ENCODE results near the gene RAPGEF1.
"Not testable (repeated sequence)": the region's sequence is repeated elsewhere in the genome, so short reads cannot be mapped to it uniquely, and the experiment has no call there.

RAPGEF1 gene

DNA sequence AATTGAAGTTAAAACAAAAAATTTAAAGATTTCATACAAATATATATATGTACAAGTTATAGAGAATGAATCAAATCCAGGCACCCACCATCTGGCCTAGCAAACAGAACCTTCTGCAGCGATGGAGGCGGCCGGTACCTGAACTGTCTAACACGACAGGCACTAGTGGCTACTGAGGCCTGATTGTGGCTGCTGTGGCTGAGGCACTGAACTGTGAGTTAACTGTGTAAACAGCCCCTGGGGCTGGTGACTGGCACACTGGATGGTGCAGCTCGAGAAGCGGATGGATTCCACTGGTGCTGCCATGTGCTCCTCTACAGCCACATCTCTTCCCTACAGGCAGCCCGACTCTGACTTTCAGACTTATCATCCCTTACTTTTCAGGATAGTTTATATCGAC lies 82.4 kb downstream of the RAPGEF1 start:
- DNase-seq (ENCODE audit: low spot score in 2 of 2) = no peak
- peaks cover 77% of the 10 kb centered on the region for H3K4me1 Mint-ChIP-seq

DNA sequence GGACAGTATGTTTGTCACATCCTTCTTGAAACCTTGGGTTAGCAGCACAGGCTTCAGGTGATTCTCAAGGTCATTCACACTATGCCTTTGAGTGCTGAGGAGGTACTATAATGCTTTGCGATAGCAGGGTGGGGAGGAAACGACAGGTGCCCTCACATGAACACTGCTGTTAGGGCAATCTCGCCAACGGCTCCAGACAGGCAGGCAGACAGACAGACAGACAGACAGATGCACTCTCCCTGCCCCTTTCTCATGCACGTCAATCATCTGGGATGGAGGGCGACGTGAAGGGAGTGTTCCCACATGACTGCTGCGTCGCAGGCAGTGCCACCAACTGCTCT lies 82.9 kb downstream of the RAPGEF1 start:
- Mint-ChIP-seq H3K4me1 (peaks cover 73% of the 10 kb centered on the region), H3K27ac (peak overlapping the region; percentile 89), H3K4me3 (peak overlapping the region; percentile 63), H3K9me3 (no peaks in the 10 kb centered on the region), H3K36me3 (peaks cover 51% of the 10 kb centered on the region)
- peak; percentile 72 for ATAC-seq
- DNase-seq (ENCODE audit: low spot score in 2 of 2) = no peak

More for the DNA sequence above, 82.4 kb downstream of the RAPGEF1 start:
- ATAC-seq = peak; percentile 31
- Mint-ChIP-seq H3K27ac (peak overlapping the region; percentile 89), H3K4me3 (peak overlapping the region; percentile 63), H3K9me3 (no peaks in the 10 kb centered on the region), H3K36me3 (peaks cover 55% of the 10 kb centered on the region)

DNA sequence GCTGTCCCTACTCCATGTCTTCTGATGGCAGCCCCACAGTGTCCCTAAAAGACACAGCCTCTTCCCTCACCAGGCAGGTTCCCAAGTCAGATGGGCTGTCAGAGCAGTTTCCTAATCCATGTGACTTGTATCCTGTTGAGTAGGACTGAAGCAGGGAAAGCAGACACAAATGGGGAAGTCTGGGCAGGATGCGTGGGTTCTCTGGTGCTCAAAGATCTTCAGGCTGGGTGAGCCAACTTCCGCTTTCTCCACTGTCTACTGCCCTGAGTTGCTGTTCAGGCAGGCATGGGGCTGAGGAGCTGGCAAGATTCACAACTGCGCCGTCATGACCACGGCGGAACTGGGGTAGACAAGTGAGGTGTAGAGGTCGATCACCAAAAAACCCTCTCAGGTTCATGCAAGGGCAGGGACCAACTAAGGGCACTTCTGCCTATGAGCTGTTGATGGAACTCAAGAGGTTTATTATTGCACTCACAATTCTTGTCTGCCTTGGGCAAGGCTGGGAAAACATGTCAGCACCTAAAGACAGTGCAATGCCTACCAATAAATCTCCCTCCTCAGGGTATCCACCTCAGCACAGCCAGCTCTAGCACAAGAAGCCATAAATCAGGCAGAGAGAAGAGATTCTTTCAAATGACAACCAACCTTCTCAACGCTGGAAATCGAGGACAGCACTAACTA lies 83.4 kb downstream of the RAPGEF1 start:
- peak; percentile 90 for ATAC-seq
- peaks cover 75% of the 10 kb centered on the region for H3K4me1 Mint-ChIP-seq
- H3K27ac Mint-ChIP-seq = peak overlapping the region; percentile 89
- peak overlapping the region; percentile 63 for H3K4me3 Mint-ChIP-seq
- DNase-seq (ENCODE audit: low spot score in 2 of 2) = no peak
- peaks cover 48% of the 10 kb centered on the region for H3K36me3 Mint-ChIP-seq
- no peaks in the 10 kb centered on the region for H3K9me3 Mint-ChIP-seq

DNA sequence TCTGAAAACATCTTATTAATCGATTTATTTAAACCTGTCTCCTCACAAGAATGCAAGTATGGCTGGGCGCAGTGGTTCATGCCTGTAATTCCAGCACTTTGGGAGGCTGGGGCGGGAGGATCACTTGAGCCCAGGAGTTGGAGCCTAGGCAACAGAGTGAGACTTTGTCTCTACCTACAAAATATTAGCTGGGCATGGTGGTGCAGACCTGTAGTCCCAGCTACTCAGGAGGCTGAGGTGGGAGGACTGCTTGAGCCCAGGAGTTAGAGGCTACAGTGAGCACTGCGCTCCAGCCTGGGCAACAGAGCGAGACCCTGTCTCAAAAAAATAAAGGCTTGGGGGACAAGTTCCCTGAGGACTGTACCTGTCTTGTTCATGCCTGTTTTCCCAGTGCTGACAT lies 85.5 kb downstream of the RAPGEF1 start:
- not testable (repeated sequence) for ATAC-seq; DNase-seq (ENCODE audit: low spot score in 2 of 2); H3K9me3 Mint-ChIP-seq; H3K4me3 Mint-ChIP-seq
- H3K27ac Mint-ChIP-seq = peak overlapping the region; percentile 48
- H3K36me3 Mint-ChIP-seq = peaks cover 54% of the 10 kb centered on the region
- H3K4me1 Mint-ChIP-seq = peaks cover 79% of the 10 kb centered on the region

DNA sequence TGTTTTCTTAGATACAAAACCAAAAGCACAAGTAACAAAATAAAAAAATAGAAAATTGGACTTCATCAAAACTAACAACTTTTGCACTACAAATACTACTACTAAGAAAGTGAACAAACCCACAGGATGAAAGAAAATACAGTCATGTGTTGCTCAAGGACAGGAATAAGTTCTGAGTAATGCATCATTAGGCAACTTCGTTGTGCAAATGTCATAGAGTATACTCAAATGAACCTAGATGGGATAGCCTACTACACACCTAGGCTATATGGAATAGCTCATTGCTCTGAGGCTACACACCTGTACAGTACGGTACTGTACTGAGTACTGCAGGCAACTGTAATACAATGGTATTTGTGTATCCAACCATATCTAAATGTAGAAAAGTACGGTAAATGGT lies 88.3 kb downstream of the RAPGEF1 start:
- DNase-seq (ENCODE audit: low spot score in 2 of 2) (no peak), ATAC-seq (peak; percentile 83)
- Mint-ChIP-seq H3K4me3 (peak overlapping the region; percentile 31), H3K36me3 (peaks cover 66% of the 10 kb centered on the region), H3K4me1 (peaks cover 60% of the 10 kb centered on the region), H3K27ac (peak overlapping the region; percentile 71), H3K9me3 (no peaks in the 10 kb centered on the region)

DNA sequence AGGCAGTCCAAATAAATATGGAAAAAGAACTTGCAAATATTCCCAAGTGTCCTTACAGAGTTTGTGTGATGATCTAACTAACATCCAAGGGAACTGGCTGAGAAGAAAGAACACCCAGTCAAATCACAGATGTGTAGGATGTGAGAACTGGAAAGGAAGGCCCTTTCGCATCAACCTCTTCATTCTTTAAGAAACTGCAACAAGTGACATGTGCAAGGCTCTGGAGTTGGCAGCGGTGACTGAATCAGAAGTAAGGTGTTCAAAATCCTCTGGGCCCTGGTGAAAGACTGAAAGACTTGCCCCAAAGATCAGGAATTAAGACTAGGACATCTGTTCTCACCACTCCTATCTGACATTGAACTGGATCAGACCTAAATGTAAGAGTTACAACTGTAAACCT lies 88.7 kb downstream of the RAPGEF1 start:
- peaks cover 60% of the 10 kb centered on the region for H3K4me1 Mint-ChIP-seq
- ATAC-seq (peak; percentile 79), DNase-seq (ENCODE audit: low spot score in 2 of 2) (no peak)
- peak overlapping the region; percentile 31 for H3K4me3 Mint-ChIP-seq
- H3K36me3 Mint-ChIP-seq = peaks cover 67% of the 10 kb centered on the region
- H3K9me3 Mint-ChIP-seq = no peaks in the 10 kb centered on the region
- peak overlapping the region; percentile 71 for H3K27ac Mint-ChIP-seq

DNA sequence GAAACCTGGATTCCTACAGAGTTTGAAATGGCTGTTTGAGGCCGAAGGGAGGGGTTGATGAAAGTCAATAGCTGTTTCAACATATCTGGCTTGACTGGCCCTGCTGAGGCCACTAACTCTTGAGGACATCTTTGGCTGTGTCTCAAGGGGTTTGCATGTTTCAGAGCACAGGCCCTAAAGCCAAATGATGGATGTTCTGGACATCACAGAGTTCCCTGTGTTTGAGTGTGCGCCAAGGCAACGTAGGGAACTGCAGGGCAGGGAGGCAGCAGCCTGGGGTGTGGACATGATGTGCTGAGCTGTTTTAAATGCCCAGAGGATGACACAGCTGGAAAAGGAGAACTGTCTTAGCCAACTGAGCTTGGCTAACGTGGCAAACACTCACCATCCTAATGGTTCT lies 89.6 kb downstream of the RAPGEF1 start:
- ATAC-seq (no peak), DNase-seq (ENCODE audit: low spot score in 2 of 2) (no peak)
- Mint-ChIP-seq H3K4me1 (peaks cover 62% of the 10 kb centered on the region), H3K9me3 (no peaks in the 10 kb centered on the region), H3K27ac (peak overlapping the region; percentile 71), H3K36me3 (peaks cover 67% of the 10 kb centered on the region), H3K4me3 (no peak overlapping the region)

DNA sequence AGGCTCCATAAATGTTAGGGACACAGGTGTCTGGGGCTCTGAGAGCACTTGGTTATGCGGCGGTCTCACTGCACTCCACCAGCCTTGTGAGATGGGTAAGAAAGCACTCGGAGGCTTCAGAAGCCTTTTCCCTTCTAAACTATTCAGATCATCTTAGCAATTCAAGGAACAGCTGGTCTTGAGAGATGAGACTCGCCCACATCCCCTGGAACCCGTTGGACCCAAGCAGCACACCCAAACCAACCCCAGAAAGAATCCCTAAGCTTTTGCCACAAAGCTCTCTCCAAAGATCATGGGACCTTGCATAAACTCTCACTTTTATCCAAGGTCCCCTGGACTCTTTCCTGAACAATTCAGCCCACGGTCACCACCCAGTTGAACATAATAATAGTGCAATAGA lies 90.2 kb downstream of the RAPGEF1 start:
- H3K4me1 Mint-ChIP-seq = peaks cover 62% of the 10 kb centered on the region

DNA sequence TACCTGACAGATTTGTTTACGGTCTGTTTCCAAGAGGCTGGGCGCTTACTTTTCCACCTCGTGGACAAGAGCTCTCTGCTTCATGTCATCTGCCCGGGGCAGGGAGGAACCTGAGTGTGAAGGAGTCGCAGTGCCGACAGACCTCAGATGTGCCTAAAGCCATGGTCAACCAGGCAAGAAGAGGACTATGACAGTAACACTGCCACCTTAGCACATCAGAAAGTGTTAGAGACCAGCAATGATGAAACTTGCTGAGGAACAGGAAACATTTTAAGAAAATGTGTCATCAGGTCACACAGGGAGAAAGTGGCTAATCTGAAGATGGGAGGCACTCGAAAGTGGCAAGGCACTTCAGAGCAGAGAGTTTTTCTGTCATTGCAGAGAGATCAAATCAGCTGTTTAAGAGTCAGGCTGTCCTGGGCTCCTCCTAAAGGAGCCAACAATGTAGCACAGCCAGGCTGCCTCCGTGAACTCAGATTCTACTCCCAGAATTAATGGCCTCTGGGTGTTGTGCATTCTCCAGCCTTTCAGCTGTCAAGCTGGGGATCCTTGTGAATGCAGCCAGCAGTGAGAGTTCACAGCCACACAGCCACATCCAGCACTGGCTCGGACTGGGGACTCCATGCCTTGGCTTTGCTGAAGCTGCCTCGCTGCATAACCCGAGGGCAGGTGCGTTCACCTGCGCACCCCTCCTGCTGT lies 94.6 kb downstream of the RAPGEF1 start:
- Mint-ChIP-seq H3K27ac (peak overlapping the region; percentile 43), H3K9me3 (no peaks in the 10 kb centered on the region), H3K36me3 (peaks cover 98% of the 10 kb centered on the region), H3K4me1 (peaks cover 70% of the 10 kb centered on the region), H3K4me3 (peak overlapping the region; percentile 40)
- ATAC-seq (peak; percentile 88), DNase-seq (ENCODE audit: low spot score in 2 of 2) (peak in 1 of 2 donors; percentile 70)

More for the DNA sequence above, 90.2 kb downstream of the RAPGEF1 start:
- no peak for ATAC-seq
- H3K36me3 Mint-ChIP-seq = peaks cover 68% of the 10 kb centered on the region
- no peaks in the 10 kb centered on the region for H3K9me3 Mint-ChIP-seq
- no peak overlapping the region for H3K27ac Mint-ChIP-seq
- no peak for DNase-seq (ENCODE audit: low spot score in 2 of 2)
- H3K4me3 Mint-ChIP-seq = no peak overlapping the region

DNA sequence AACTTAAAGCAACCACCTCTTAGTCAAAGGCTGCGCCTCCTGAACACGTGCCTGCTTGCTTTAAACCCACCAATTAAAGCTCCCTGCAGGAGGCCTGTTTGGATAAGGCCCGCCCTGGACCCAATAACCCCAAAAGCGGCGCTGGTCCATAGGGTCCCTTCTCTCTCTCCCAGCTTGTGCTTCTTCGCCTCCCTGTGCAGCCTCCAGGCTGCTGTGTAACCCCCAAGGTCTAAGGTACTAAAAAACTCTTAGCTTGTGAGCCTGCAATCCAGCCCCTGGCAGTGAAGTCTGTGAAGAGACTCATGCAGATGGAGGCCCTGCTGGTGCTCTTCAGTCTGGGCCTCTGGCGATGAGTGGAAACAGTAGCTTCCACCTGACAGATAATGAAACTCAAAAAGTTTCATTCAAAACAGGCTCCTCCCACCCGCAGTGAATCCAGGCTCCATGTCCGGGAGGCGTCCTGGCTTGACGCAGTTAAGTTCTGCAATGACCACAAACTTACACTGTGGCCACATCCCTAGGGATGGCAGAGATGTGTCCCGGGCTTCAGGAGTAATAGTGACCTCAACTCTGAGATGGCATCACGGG lies 97.3 kb downstream of the RAPGEF1 start:
- Mint-ChIP-seq H3K9me3 (no peaks in the 10 kb centered on the region), H3K27ac (peak overlapping the region; percentile 94), H3K36me3 (peaks cover 98% of the 10 kb centered on the region), H3K4me1 (peaks cover 85% of the 10 kb centered on the region), H3K4me3 (peak overlapping the region; percentile 69)
- ATAC-seq (peak; percentile 87), DNase-seq (ENCODE audit: low spot score in 2 of 2) (peak in 1 of 2 donors; percentile 76)

DNA sequence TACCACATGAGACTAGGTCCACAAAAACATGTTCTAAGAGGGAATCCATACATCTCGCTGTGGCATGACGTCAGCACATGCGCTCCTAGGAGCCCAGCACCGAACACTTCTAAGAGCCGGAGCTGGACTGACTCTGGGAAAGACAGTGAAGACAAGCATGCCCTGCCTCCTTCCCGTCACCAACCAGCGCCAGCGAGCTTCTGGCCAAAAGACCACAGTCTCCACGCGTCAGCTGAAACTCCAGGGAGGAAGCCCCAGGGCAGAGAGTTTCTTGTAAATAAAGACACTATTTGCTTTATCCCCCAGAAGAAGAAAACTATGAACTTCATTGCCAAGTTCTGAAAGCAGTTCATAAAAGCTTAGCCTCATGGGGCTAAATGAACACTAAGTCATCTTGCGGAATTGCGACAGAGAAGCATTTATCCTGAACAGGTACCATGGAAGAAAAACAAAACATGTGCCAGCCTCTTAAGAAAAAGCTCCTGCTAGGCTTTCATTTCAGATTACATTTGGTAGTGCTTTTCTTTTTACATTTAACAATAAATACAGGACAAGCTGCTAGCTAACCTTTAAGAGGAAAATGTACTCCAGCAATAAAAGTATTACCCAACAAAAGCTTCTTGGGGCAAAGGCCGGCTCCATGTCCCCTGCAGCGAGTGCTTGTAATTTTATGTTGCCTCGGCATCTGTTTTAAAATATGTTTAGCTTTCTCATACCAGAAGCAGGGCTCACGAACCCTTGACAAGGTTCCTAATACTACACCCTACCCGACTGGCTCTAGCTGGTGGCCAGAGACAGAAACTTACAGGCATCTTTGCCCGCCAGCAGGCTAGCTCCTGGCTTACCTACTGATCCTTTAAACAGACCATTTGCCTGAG lies 98.0 kb downstream of the RAPGEF1 start:
- Mint-ChIP-seq H3K27ac (peak overlapping the region; percentile 94), H3K4me3 (peak overlapping the region; percentile 69), H3K9me3 (no peaks in the 10 kb centered on the region), H3K4me1 (peaks cover 80% of the 10 kb centered on the region), H3K36me3 (peaks cover 98% of the 10 kb centered on the region)
- ATAC-seq (no peak), DNase-seq (ENCODE audit: low spot score in 2 of 2) (no peak)

DNA sequence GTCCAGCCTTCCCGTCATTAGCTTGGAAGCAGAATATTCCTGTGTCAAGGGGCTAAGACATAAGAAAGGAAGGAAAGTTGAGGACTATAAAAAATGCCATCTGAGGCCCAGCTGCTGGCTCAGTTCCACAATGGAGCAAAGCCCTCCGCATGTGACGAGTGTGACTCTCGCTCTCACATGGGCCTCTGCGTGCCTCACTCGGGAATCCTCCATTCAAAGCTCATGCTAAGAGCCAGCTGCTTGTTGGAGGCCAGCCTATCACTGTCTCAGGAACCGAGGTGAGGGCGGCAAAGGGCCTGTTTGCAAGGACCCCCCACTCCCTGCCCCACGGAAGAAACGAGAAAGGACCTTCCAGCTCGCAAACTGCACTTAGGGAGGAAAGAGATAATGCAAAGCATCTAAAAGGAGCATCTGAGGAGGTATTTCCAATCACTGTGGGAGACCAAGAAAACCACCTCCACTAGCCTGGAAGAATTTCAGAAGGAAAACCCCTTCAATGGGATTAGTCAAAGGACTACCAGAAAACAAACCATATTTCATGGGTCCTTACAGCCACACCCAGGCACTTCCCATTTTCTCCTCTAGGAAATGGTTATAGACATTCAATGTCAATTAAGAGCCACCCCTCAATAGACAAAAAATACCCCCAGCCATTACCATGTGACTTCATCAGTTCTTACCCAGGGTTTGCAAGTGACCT lies 99.3 kb downstream of the RAPGEF1 start:
- no peak for DNase-seq (ENCODE audit: low spot score in 2 of 2)
- peaks cover 98% of the 10 kb centered on the region for H3K36me3 Mint-ChIP-seq

DNA sequence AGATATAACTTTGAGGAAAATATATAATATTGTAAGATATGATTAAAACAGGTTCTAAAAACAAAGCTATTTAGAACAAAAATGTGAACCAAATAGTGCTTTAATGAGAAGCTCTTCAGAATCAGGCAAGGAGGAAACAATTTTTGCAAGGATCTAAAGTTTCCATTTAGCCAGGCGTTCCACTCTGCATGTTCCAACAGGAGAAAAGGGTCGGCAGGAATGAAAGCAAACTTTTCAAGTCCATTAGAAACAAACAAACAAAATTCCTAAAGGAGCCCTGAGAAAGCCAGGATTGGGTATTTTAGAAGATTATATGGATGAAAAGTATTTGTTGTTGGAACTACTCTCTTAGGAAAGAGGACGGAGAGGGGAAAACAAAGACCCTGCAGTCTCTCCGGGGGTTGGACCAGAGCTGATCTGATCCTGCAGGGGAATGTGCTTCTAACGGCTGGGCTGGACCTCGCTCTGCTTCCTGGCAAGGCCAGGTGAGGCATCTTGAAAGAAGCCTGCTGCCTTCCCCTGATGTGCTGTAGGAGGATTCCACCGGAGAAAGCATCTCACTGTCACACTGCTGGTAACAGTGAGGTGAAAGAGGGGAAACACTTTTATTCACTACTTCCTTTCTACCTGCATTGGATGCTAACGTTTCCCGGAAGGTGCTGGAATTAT lies 100.0 kb downstream of the RAPGEF1 start:
- Mint-ChIP-seq H3K27ac (peak overlapping the region; percentile 94), H3K4me1 (peaks cover 77% of the 10 kb centered on the region), H3K36me3 (peaks cover 100% of the 10 kb centered on the region), H3K4me3 (no peak overlapping the region), H3K9me3 (no peaks in the 10 kb centered on the region)
- DNase-seq (ENCODE audit: low spot score in 2 of 2) (no peak), ATAC-seq (no peak)

More for the DNA sequence above, 99.3 kb downstream of the RAPGEF1 start:
- ATAC-seq = no peak
- Mint-ChIP-seq H3K4me1 (peaks cover 77% of the 10 kb centered on the region), H3K4me3 (no peak overlapping the region), H3K27ac (peak overlapping the region; percentile 94), H3K9me3 (no peaks in the 10 kb centered on the region)

DNA sequence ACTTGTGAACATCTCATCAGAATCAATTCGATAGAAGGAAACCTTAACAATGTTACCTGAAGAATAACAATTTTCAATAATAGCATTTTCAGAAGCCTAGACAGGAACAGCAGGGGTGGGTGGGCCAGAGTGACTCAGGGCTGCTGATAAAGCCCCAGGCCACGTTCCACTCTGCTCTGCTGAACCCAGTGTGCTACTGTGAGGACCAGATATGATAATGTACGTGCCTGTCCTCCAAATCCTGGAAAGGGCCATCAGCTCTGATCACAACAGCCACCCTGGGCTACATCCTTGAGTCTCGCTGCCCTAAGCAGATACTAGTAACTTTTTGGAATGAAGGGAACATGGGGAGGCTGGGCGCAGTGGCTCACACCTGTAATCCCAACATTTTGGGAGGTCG lies 103.3 kb downstream of the RAPGEF1 start:
- no peaks in the 10 kb centered on the region for H3K9me3 Mint-ChIP-seq
- ATAC-seq (no peak), DNase-seq (ENCODE audit: low spot score in 2 of 2) (no peak)
- H3K27ac Mint-ChIP-seq = peak overlapping the region; percentile 80
- H3K4me1 Mint-ChIP-seq = peaks cover 64% of the 10 kb centered on the region
- H3K4me3 Mint-ChIP-seq = no peak overlapping the region
- peaks cover 100% of the 10 kb centered on the region for H3K36me3 Mint-ChIP-seq

All from stimulated activated effector memory CD8-positive, alpha-beta T cell treated with anti-CD3 and anti-CD28 coated beads, Interleukin-12 subunit alpha, Interleukin-12 subunit beta, amount 100 ng/mL, for 72 hours (primary cell).